Measurements from ENCODE around the gene LPGAT1.
"Not testable (repeated sequence)": the region's sequence is repeated elsewhere in the genome, so short reads cannot be mapped to it uniquely, and the experiment has no call there.

LPGAT1 gene

DNA sequence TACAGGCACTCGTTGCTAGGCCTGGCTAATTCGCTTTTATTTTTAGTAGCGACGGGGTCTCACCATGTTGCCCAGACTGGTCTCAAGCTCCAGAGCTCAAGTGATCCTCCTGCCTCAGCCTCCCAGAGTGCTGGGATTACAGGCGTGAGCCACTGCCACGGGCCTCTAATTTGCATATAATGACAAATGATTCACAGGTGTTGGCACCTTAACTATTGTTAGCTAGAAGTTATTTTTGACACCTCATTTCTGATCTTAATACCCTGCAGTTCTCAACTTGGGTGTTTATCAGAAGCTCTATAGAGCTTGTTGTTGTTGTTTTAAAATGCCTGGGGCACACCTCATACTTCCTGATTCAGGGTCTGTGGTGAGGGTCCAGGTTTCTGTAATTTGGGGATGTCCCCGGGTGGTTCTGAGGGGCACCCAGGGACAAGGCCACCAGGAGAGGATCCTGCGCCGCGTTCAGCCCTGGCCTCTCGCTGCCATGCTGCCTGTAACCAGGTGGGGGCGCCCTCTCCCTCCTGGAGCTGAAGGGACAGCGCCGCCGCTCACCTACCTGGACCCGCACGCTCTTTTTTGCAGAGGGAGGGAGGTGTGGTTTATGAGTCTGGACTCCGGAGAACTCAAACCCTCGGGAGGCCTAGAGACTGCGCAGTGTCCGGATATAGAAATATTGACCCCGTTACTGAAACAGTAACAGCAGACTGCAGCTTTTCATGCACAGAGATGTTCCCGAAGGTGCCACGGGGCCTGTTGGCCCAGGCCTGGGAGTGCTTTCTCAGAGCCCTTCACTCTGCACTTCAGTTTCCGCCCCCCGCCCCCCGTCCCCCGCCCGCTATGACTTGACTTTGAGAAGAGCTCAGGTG is 132.2 kb downstream of the LPGAT1 start:
- peak; percentile 58 to 77 for DNase-seq

DNA sequence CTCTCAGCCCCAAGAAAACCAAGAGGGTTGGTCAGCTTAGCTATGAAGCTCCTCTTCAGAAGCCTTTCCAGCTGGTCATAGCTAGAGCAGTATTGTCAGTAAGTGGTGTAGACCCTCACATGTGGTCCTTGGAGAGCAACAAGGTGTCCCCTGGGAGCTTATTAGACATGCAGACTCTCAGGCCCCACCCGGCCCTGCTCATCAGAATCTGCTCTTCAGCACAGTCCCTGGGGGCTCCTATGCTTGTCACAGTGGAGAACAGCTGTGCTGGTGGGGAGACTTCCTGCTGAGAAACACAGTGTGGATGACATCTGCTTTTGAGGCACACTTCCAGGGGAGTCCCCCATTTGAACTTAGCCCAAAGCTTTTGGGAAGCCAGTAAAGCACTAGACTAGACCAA is 133.2 kb downstream of the LPGAT1 start:
- DNase-seq = no peak

DNA sequence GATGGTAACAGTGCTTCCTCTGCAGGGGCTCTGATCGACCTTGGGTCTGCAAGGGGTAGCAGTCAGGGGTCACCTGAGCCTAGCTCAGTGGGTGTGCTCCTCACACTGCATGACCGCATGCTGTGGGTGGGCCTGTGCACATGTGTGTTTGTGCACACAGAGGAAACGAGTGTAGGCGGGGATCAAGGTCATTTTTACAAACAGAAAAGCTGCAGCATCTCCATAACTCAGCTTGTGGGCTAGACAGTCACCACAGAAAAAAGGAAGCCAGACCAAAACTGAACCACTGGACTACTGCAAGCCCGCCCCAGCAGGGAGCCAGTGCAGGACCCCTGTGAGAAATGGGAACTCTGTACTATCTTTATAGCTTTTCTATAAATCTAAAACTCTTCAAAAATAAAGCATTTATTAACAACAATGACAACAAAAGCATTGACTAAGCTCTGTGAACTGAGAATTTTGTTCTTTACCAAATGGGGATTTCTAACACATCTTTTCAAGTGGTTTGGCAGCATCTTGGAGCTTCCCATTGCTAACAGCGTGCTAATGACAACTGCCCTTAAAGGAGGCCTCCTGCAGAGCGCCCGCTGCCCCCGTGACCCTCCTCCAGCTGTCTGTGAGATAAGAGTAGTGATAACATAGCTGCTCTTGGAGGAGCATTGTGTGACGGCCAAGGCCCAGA is 135.3 kb downstream of the LPGAT1 start:
- no peak for DNase-seq

DNA sequence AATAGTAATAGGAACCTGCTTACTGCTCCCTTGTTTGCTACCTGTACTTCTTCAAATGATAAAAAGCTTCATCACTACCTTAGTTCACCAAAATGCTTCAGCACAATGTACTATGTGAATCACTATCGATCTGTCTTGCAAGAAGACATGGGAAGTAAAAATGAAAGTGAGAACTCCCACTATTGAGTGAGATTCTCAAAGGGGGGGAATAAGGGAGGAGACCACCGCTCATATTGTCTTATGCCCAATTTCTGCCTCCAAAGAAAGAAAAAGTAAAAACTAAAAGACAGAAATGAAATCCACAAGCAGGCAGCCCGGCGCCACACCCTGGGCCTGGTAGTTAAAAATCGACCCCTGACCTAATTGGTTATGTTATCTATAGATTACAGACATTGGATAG is 136.7 kb downstream of the LPGAT1 start:
- DNase-seq = not testable (repeated sequence)

Measured in stimulated activated CD4-positive, alpha-beta T cell treated with anti-CD3 and anti-CD28 coated beads, Interleukin-4, amount 100 ng/mL, for 4 hours (primary cell).